ENCODE results near the gene AGXT2. TPM values are rescaled to one million over a fixed set of nuclear protein-coding genes. Genes with fewer than 3 reads are reported as not detected.
"Not testable (repeated sequence)": the region's sequence is repeated elsewhere in the genome, so short reads cannot be mapped to it uniquely, and the experiment has no call there.

The AGXT2 gene
- total RNA-seq, 1 donor from 2014 or later, result 0.20 TPM

- no peak for DNase-seq (ENCODE audit: low read depth)
Observed at GRCh38 chr5:35052838-35053237, 5.1 kb upstream of the AGXT2 start.

- DNase-seq (ENCODE audit: low read depth), result no peak
Observed at GRCh38 chr5:35050541-35051126, 2.9 kb upstream of the AGXT2 start.

- DNase-seq (ENCODE audit: low read depth), result no peak
Observed at GRCh38 chr5:35048910-35049309, 1.2 kb upstream of the AGXT2 start.

- DNase-seq (ENCODE audit: low read depth), result peak; percentile 74
Observed at GRCh38 chr5:35046774-35047173, 975 bp downstream of the AGXT2 start.

- no peak for DNase-seq (ENCODE audit: low read depth)
Observed at GRCh38 chr5:35045280-35045679, 2.5 kb downstream of the AGXT2 start.

GRCh38 chr5:35044649-35045048 is 3.1 kb downstream of the AGXT2 start:
- no peak for DNase-seq (ENCODE audit: low read depth)

GRCh38 chr5:35042781-35043180 is 5.0 kb downstream of the AGXT2 start:
- no peak for DNase-seq (ENCODE audit: low read depth)

GRCh38 chr5:35041261-35041660 is 6.5 kb downstream of the AGXT2 start:
- no peak for DNase-seq (ENCODE audit: low read depth)

GRCh38 chr5:35038891-35039290 is 8.9 kb downstream of the AGXT2 start:
- DNase-seq (ENCODE audit: low read depth), result no peak

GRCh38 chr5:35036536-35036935 is 11.2 kb downstream of the AGXT2 start:
- no peak for DNase-seq (ENCODE audit: low read depth)

- not testable (repeated sequence) for DNase-seq (ENCODE audit: low read depth)
Observed at GRCh38 chr5:35035929-35036328, 11.8 kb downstream of the AGXT2 start.

GRCh38 chr5:35035271-35035670 is 12.5 kb downstream of the AGXT2 start:
- no peak for DNase-seq (ENCODE audit: low read depth)

GRCh38 chr5:35032356-35032755 is 15.4 kb downstream of the AGXT2 start:
- DNase-seq (ENCODE audit: low read depth), result no peak

GRCh38 chr5:35031276-35031675 is 16.5 kb downstream of the AGXT2 start:
- DNase-seq (ENCODE audit: low read depth), result peak; percentile 100

GRCh38 chr5:35030426-35031100 is 17.2 kb downstream of the AGXT2 start:
- DNase-seq (ENCODE audit: low read depth), result no peak

- peak; percentile 93 for DNase-seq (ENCODE audit: low read depth)
Observed at GRCh38 chr5:35029333-35029732, 18.4 kb downstream of the AGXT2 start.

GRCh38 chr5:35026941-35027340 is 20.8 kb downstream of the AGXT2 start:
- DNase-seq (ENCODE audit: low read depth), result peak; percentile 94

- peak; percentile 58 for DNase-seq (ENCODE audit: low read depth)
Observed at GRCh38 chr5:35026280-35026840, 21.4 kb downstream of the AGXT2 start.

- no peak for DNase-seq (ENCODE audit: low read depth)
Observed at GRCh38 chr5:35024911-35025510, 22.7 kb downstream of the AGXT2 start.

GRCh38 chr5:35023391-35024178 is 24.2 kb downstream of the AGXT2 start:
- no peak for DNase-seq (ENCODE audit: low read depth)

GRCh38 chr5:35016174-35017051 is 31.3 kb downstream of the AGXT2 start:
- DNase-seq (ENCODE audit: low read depth), result no peak
